Measurements from ENCODE around the gene CYBC1. TPM values are rescaled to one million over a fixed set of nuclear protein-coding genes. Genes with fewer than 3 reads are reported as not detected.

CYBC1 gene
- polyA plus RNA-seq, 2 of the 4 experiments (the other 2 are of a cell fraction) = 81.8 to 86.5 TPM

- TF ChIP-seq NR3C1 (IDR thresholded peaks at IDR 0.05) = no peak
- TF ChIP-seq FOXS1 (CRISPR knock-in tag; IDR thresholded peaks at IDR 0.05) = no peak; the same call in 1 of the 2 replicates
- peak; percentile 97; the same call in 1 of the 2 replicates for TF ChIP-seq CHD4 (IDR thresholded peaks at IDR 0.05; ENCODE audit: borderline replicate concordance)
These were observed 43.9 kb upstream of the CYBC1 start (continued) for GRCh38 chr17:82494236-82495055.

DNA sequence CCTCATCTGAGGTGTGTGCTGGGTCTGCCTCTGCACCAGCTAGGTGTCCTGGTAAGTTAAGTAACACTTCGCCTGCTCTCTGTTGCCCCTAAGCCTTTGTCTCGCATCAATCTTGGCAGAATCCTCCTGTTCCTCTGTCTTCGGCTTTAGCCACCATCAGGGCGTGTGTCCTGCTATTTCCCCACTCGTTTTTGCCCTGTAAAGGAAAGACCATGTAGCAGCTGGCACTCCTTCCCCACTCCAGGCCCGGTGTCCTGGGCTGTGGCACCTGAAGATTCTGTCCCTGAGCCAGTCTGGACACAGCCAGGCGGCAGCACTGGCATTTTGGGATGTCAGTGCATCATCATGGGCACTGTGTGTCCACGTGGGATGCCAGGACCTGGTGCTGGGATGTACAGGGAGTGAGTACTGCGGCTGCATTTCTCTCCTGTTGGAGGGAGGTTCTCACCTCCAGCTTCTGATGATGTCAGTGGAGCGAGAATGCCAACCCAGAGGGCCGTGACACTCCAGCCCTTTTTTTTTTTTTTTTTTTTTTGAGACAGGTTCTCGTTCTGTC lies 42.8 kb upstream of the CYBC1 start:
- H3K4me2 ChIP-seq = peak overlapping the region; percentile 47
- H3K4me3 ChIP-seq = no peak overlapping the region
- TF ChIP-seq, protein P1, sequence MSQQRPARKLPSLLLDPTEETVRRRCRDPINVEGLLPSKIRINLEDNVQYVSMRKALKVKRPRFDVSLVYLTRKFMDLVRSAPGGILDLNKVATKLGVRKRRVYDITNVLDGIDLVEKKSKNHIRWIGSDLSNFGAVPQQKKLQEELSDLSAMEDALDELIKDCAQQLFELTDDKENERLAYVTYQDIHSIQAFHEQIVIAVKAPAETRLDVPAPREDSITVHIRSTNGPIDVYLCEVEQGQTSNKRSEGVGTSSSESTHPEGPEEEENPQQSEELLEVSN (IDR thresholded peaks at IDR 0.05; ENCODE audit: borderline replicate concordance, low read depth) = no peak
- TF ChIP-seq POLR2A (IDR thresholded peaks at IDR 0.05; ENCODE audit: low read length) (0 out of 2 replicates have a peak, but pooled peaks have one; percentile 21), HOXB13 (CRISPR knock-in tag; IDR thresholded peaks at IDR 0.05; ENCODE audit: low read depth) (no peak), SMC3 (IDR thresholded peaks at IDR 0.05) (no peak)
- WGBS (ENCODE audit: missing lambda C conversion rate) = 73% methylated on average over 12 of the region's 12 CpGs
- no peak for FAIRE-seq
- no peaks in the 10 kb centered on the region for H3K9me3 ChIP-seq
- POLR2A ChIA-PET = interaction anchor here (0.7 to 0.9 kb wide), 2 partner anchors 9 to 36 kb away, joined by 4 read pairs; no protein-coding TSS in a partner anchor
- ATAC-seq = no peak
- DNase-seq (ENCODE audit: low read depth in 1 of 2, low spot score in 1 of 2) = peak in 1 of 2 experiments; percentile 46
- CTCF ChIA-PET = interaction anchor here (0.8 to 5.7 kb wide), 18 partner anchors 9 to 142 kb away, joined by 3 to 31 read pairs (median 6); partner anchors contain the start of gene FOXK2
- peak overlapping the region in 1 of 2 experiments; percentile 72; a peak in 3 of 6 replicates for H3K27ac ChIP-seq
- peaks cover 33% of the 10 kb centered on the region for H3K4me1 ChIP-seq

GRCh38 chr17:82492643-82493225 lies 42.2 kb upstream of the CYBC1 start:
- H3K4me1 ChIP-seq = peaks cover 31% of the 10 kb centered on the region
- 0 out of 2 replicates have a peak, but pooled peaks have one; percentile 3 for TF ChIP-seq MAX (IDR thresholded peaks at IDR 0.05)
- TF ChIP-seq CTCF (IDR thresholded peaks at IDR 0.05) = no peak
- peak; percentile 45; the same call in 1 of the 2 replicates for TF ChIP-seq FOSL2 (IDR thresholded peaks at IDR 0.05)
- peak; percentile 77 for TF ChIP-seq FOSL2 (CRISPR knock-in tag; IDR thresholded peaks at IDR 0.05)
- no peak for TF ChIP-seq JUN (IDR thresholded peaks at IDR 0.05)
- ATAC-seq (no peak), FAIRE-seq (no peak), DNase-seq (ENCODE audit: low read depth in 1 of 2, low spot score in 1 of 2) (peak in 1 of 2 experiments; percentile 79)
- H3K9me3 ChIP-seq = no peaks in the 10 kb centered on the region
- H3K4me2 ChIP-seq = peak overlapping the region; percentile 47
- peak overlapping the region in 1 of 2 experiments; percentile 72; a peak in 3 of 6 replicates for H3K27ac ChIP-seq
- ChIA-PET CTCF (interaction anchor here (0.6 to 5.7 kb wide), 14 partner anchors 9 to 179 kb away, joined by 3 to 31 read pairs (median 4); partner anchors contain the start of gene FOXK2), POLR2A (interaction anchor here (0.9 kb wide), 1 partner anchor 36 kb away, joined by 4 read pairs; no protein-coding TSS in a partner anchor)
- 45% methylated on average over 13 of the region's 13 CpGs for WGBS (ENCODE audit: missing lambda C conversion rate)
- no peak overlapping the region for H3K4me3 ChIP-seq

DNA sequence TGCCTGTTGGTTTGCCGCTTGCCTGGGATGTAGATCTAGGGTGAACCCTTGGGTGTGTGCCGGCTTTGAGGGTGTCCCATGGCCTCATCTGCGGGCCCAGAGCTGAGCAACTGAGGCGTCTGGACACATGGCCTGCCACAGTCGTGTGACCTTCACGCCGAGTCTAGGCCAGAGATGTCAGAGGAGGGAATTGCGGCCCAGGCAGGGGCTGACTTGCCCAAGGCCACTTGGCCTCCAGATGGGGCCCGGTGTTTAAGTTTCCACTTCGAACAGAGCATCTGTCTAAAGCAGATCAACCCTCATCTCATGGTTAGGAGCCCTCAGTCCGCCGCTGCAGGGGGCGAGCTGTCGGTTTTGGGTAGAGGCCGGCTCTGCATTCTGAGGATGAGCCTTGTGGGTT lies 41.0 kb upstream of the CYBC1 start:
- POLR2A ChIA-PET = no interaction called here
- Histone ChIP-seq H3K9me3 (no peaks in the 10 kb centered on the region), H3K27ac (no peak overlapping the region), H3K4me1 (peaks cover 25% of the 10 kb centered on the region), H3K4me3 (no peak overlapping the region), H3K4me2 (no peak overlapping the region)
- ATAC-seq = no peak
- no peak for DNase-seq (ENCODE audit: low read depth in 1 of 2, low spot score in 1 of 2)
- CTCF ChIA-PET = interaction anchor here (0.7 to 5.7 kb wide), 5 partner anchors 17 to 362 kb away, joined by 3 to 26 read pairs (median 4); no protein-coding TSS in a partner anchor
- no peak for FAIRE-seq
- 89% methylated on average over 15 of the region's 15 CpGs for WGBS (ENCODE audit: missing lambda C conversion rate)
- TF ChIP-seq RARB (CRISPR knock-in tag; IDR thresholded peaks at IDR 0.05) = no peak
- no peak for TF ChIP-seq SMC3 (IDR thresholded peaks at IDR 0.05)
- TF ChIP-seq KDM1A (IDR thresholded peaks at IDR 0.05; ENCODE audit: low read depth) = no peak
- no peak for TF ChIP-seq USF2 (IDR thresholded peaks at IDR 0.05)
- TF ChIP-seq EHMT2 (IDR thresholded peaks at IDR 0.05; ENCODE audit: low read depth) = no peak
- TF ChIP-seq GATA3 (IDR thresholded peaks at IDR 0.05; ENCODE audit: borderline replicate concordance) = no peak
- no peak for TF ChIP-seq FOSL2 (IDR thresholded peaks at IDR 0.05)
- no peak for TF ChIP-seq FOSL2 (CRISPR knock-in tag; IDR thresholded peaks at IDR 0.05)
- no peak for TF ChIP-seq JUN (IDR thresholded peaks at IDR 0.05)
- TF ChIP-seq ZC3H11A (IDR thresholded peaks at IDR 0.05) = no peak
- no peak for TF ChIP-seq CEBPB (IDR thresholded peaks at IDR 0.05)
- no peak for TF ChIP-seq HES2 (IDR thresholded peaks at IDR 0.05)
- TF ChIP-seq TP53 (CRISPR knock-in tag; IDR thresholded peaks at IDR 0.05) = no peak
- no peak for TF ChIP-seq EHF (CRISPR knock-in tag; IDR thresholded peaks at IDR 0.05)
- TF ChIP-seq ZSCAN20 (CRISPR knock-in tag; IDR thresholded peaks at IDR 0.05) = no peak
- no peak for TF ChIP-seq ZNF302 (CRISPR knock-in tag; IDR thresholded peaks at IDR 0.05)
- no peak for TF ChIP-seq MAFK (IDR thresholded peaks at IDR 0.05; ENCODE audit: partially characterized antibody)
- no peak for TF ChIP-seq ESRRA (IDR thresholded peaks at IDR 0.05; ENCODE audit: borderline replicate concordance, low read length)
- TF ChIP-seq RAD21 (conservative IDR thresholded peaks at IDR 0.05 in 1 of 2, IDR thresholded peaks at IDR 0.05 in 1 of 2) = no peak
- TF ChIP-seq FOXS1 (CRISPR knock-in tag; IDR thresholded peaks at IDR 0.05) = no peak
